ENCODE results near the gene PRUNE2. TPM values are rescaled to one million over a fixed set of nuclear protein-coding genes. Genes with fewer than 3 reads are reported as not detected.

The PRUNE2 gene
- total RNA-seq, 1 experiment from 2014 or later = 0.59 TPM

DNA sequence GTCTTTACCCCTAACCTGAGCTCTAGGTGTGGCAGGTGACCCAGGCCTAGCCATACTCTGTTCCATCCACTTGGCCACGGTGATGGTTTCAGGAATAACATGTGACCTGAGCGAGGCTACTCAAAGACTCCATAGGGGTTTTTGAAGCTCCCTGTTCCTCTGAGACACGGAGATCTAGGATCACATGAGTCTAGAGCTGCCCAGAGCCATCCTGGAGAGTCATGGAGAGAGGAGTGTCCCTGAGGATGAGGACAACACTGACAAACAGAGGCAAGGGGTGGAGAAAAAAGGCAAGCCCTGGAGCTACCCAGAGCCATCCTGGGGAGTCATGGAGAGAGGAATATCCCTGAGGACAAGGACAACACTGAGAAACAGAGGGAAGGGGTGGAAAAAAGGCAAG, 171.2 kb downstream of the PRUNE2 start:
- POLR2A ChIA-PET = no interaction called here
- ATAC-seq (no peak), DNase-seq (ENCODE audit: low read depth, low spot score) (no peak)
- no peaks in the 10 kb centered on the region for H3K4me1 ChIP-seq (ENCODE audit: control insufficient read depth in 1 of 2, insufficient read depth in 2 of 2, low read length in 2 of 2)
- no peak overlapping the region for H3K4me2 ChIP-seq (ENCODE audit: low read length)
- BruUV-seq (replicated peaks) = no TSS peak
- no peaks in the 10 kb centered on the region for H3K36me3 ChIP-seq (ENCODE audit: control insufficient read depth in 1 of 2, insufficient read depth in 2 of 2, low read length in 2 of 2)
- no peak for TF ChIP-seq POLR2AphosphoS5 (IDR thresholded peaks at IDR 0.05; ENCODE audit: low read depth, low read length)
- TF ChIP-seq FOSL1 (IDR thresholded peaks at IDR 0.05; ENCODE audit: low read depth) = no peak
- no peak overlapping the region for H3K27ac ChIP-seq (ENCODE audit: low read depth, low read length)
- H4K20me1 ChIP-seq (ENCODE audit: insufficient read depth) = no peaks in the 10 kb centered on the region
- intact Hi-C loops (cut with micrococcal nuclease) = no loop called here
- CTCF ChIA-PET = no interaction called here
- H3K9me2 ChIP-seq (ENCODE audit: insufficient read depth) = no peaks in the 10 kb centered on the region
- peaks cover 16% of the 10 kb centered on the region; the same call in 1 of the 2 replicates for H3K27me3 ChIP-seq (ENCODE audit: insufficient read depth, low read length)
- no peak overlapping the region for H3K9ac ChIP-seq (ENCODE audit: low read length)
- RAD21 ChIA-PET (ENCODE audit: low non-redundant PET in 1 of 2, low total read pairs in 2 of 2, uncharacterized antibody in 2 of 2, unreplicated experiment in 2 of 2) = no interaction called here
- no peak overlapping the region for H2AFZ ChIP-seq (ENCODE audit: low read depth, low read length, poor library complexity, severe bottlenecking)
- H3K9me3 ChIP-seq (ENCODE audit: control insufficient read depth in 1 of 2, insufficient read depth in 1 of 2, low read depth in 1 of 2, low read length in 2 of 2) = no peaks in the 10 kb centered on the region
- H3K4me3 ChIP-seq (replicated peaks in 1 of 2; ENCODE audit: low read depth in 1 of 2, low read length in 2 of 2) = no peak overlapping the region
- H3K79me2 ChIP-seq (ENCODE audit: insufficient read depth, low read length) = no peaks in the 10 kb centered on the region

DNA sequence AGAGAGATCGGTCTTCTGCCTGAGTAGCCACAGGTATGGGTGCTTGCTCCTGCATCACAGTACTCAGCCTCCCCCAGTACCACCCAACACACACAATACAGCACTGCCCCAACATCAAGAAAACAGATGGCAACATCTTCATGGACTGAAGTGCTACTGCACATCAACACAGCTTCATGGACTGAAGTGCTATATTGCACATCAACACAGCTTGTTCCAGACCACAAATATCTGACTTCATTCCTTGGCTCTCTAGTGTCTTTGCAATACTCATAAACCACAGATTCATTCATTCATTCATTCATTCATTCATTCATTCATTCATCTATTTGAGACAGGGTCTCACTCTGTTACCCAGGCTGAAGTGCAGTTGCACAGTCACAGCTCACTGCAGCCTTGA, 172.8 kb downstream of the PRUNE2 start:
- Histone ChIP-seq H3K27me3 (ENCODE audit: insufficient read depth, low read length) (peaks cover 11% of the 10 kb centered on the region; the same call in 1 of the 2 replicates), H3K4me3 (replicated peaks in 1 of 2; ENCODE audit: low read depth in 1 of 2, low read length in 2 of 2) (no peak overlapping the region), H3K9me3 (ENCODE audit: control insufficient read depth in 1 of 2, insufficient read depth in 1 of 2, low read depth in 1 of 2, low read length in 2 of 2) (no peaks in the 10 kb centered on the region), H3K27ac (ENCODE audit: low read depth, low read length) (no peak overlapping the region), H3K4me2 (ENCODE audit: low read length) (no peak overlapping the region), H3K36me3 (ENCODE audit: control insufficient read depth in 1 of 2, insufficient read depth in 2 of 2, low read length in 2 of 2) (no peaks in the 10 kb centered on the region), H3K9ac (ENCODE audit: low read length) (no peak overlapping the region), H3K79me2 (ENCODE audit: insufficient read depth, low read length) (no peaks in the 10 kb centered on the region), H4K20me1 (ENCODE audit: insufficient read depth) (no peaks in the 10 kb centered on the region), H2AFZ (ENCODE audit: low read depth, low read length, poor library complexity, severe bottlenecking) (no peak overlapping the region), H3K9me2 (ENCODE audit: insufficient read depth) (no peaks in the 10 kb centered on the region), H3K4me1 (ENCODE audit: control insufficient read depth in 1 of 2, insufficient read depth in 2 of 2, low read length in 2 of 2) (no peaks in the 10 kb centered on the region)
- TF ChIP-seq, protein P1, sequence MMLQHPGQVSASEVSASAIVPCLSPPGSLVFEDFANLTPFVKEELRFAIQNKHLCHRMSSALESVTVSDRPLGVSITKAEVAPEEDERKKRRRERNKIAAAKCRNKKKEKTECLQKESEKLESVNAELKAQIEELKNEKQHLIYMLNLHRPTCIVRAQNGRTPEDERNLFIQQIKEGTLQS (IDR thresholded peaks at IDR 0.05) = no peak
- no peak for TF ChIP-seq ZNF274 (IDR thresholded peaks at IDR 0.05; ENCODE audit: low read depth, low read length)
- no peak for TF ChIP-seq ZFX (IDR thresholded peaks at IDR 0.05)
- no peak for TF ChIP-seq POLR2A (IDR thresholded peaks at IDR 0.05; ENCODE audit: borderline replicate concordance, extremely low read depth, insufficient read depth, insufficient read length)
- no peak for TF ChIP-seq SIN3A (IDR thresholded peaks at IDR 0.05; ENCODE audit: low read depth)
- TF ChIP-seq, protein P2, sequence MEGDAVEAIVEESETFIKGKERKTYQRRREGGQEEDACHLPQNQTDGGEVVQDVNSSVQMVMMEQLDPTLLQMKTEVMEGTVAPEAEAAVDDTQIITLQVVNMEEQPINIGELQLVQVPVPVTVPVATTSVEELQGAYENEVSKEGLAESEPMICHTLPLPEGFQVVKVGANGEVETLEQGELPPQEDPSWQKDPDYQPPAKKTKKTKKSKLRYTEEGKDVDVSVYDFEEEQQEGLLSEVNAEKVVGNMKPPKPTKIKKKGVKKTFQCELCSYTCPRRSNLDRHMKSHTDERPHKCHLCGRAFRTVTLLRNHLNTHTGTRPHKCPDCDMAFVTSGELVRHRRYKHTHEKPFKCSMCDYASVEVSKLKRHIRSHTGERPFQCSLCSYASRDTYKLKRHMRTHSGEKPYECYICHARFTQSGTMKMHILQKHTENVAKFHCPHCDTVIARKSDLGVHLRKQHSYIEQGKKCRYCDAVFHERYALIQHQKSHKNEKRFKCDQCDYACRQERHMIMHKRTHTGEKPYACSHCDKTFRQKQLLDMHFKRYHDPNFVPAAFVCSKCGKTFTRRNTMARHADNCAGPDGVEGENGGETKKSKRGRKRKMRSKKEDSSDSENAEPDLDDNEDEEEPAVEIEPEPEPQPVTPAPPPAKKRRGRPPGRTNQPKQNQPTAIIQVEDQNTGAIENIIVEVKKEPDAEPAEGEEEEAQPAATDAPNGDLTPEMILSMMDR (IDR thresholded peaks at IDR 0.05 in 2 of 3, conservative IDR thresholded peaks at IDR 0.05 in 1 of 3; ENCODE audit: borderline replicate concordance in 1 of 3, insufficient read depth in 1 of 3, low read depth in 2 of 3, low read length in 2 of 3) = no peak
- no peak for TF ChIP-seq CBX3 (IDR thresholded peaks at IDR 0.05; ENCODE audit: low read depth)
- TF ChIP-seq CEBPB (IDR thresholded peaks at IDR 0.05; ENCODE audit: low read depth) = no peak
- no peak for TF ChIP-seq RAD21 (IDR thresholded peaks at IDR 0.05; ENCODE audit: low read depth)
- no peak for TF ChIP-seq SRF (IDR thresholded peaks at IDR 0.05; ENCODE audit: low read depth)
- TF ChIP-seq, protein P3, sequence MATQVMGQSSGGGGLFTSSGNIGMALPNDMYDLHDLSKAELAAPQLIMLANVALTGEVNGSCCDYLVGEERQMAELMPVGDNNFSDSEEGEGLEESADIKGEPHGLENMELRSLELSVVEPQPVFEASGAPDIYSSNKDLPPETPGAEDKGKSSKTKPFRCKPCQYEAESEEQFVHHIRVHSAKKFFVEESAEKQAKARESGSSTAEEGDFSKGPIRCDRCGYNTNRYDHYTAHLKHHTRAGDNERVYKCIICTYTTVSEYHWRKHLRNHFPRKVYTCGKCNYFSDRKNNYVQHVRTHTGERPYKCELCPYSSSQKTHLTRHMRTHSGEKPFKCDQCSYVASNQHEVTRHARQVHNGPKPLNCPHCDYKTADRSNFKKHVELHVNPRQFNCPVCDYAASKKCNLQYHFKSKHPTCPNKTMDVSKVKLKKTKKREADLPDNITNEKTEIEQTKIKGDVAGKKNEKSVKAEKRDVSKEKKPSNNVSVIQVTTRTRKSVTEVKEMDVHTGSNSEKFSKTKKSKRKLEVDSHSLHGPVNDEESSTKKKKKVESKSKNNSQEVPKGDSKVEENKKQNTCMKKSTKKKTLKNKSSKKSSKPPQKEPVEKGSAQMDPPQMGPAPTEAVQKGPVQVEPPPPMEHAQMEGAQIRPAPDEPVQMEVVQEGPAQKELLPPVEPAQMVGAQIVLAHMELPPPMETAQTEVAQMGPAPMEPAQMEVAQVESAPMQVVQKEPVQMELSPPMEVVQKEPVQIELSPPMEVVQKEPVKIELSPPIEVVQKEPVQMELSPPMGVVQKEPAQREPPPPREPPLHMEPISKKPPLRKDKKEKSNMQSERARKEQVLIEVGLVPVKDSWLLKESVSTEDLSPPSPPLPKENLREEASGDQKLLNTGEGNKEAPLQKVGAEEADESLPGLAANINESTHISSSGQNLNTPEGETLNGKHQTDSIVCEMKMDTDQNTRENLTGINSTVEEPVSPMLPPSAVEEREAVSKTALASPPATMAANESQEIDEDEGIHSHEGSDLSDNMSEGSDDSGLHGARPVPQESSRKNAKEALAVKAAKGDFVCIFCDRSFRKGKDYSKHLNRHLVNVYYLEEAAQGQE (IDR thresholded peaks at IDR 0.05; ENCODE audit: low read depth) = no peak
- no peak for TF ChIP-seq POLR2AphosphoS5 (IDR thresholded peaks at IDR 0.05; ENCODE audit: low read depth, low read length)
- no peak for TF ChIP-seq YY1 (IDR thresholded peaks at IDR 0.05; ENCODE audit: extremely low read depth, insufficient replicate concordance, low read depth, low read length)
- TF ChIP-seq, protein P4, sequence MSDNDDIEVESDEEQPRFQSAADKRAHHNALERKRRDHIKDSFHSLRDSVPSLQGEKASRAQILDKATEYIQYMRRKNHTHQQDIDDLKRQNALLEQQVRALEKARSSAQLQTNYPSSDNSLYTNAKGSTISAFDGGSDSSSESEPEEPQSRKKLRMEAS (IDR thresholded peaks at IDR 0.05) = no peak
- no peak for TF ChIP-seq ELF1 (IDR thresholded peaks at IDR 0.05; ENCODE audit: borderline replicate concordance, low read depth)
- no peak for TF ChIP-seq FOSL1 (IDR thresholded peaks at IDR 0.05; ENCODE audit: low read depth)
- ChIA-PET CTCF (no interaction called here), RAD21 (ENCODE audit: low non-redundant PET in 1 of 2, low total read pairs in 2 of 2, uncharacterized antibody in 2 of 2, unreplicated experiment in 2 of 2) (no interaction called here), POLR2A (no interaction called here)
- BruUV-seq (replicated peaks) = no TSS peak
- DNase-seq (ENCODE audit: low read depth, low spot score) (no peak), ATAC-seq (no peak)
- intact Hi-C loops (cut with micrococcal nuclease) = no loop called here

All from HCT116 (cell line).